WTC11 (cell line): ENCODE results near the gene RSPO4. TPM values are rescaled to one million over a fixed set of nuclear protein-coding genes. Genes with fewer than 3 reads are reported as not detected.

Source experiments
- ATAC-seq: fragments of 200-7000 bp; cut with Tn5 transposase; 2 replicates; pipeline ENCODE4 v1.10.0; 2021; ENCODE audit warnings: mild to moderate bottlenecking, moderate library complexity
- CTCF ChIA-PET: fragments of 300-600 bp; sonication (Branson Sonifier 250); formaldehyde crosslinking; loops from one replicate; lab custom pipeline; 2021; ENCODE audit warnings: antibody characterized with exemption; lab: Charles Lee
- POLR2A ChIA-PET: fragments of 350-600 bp; sonication (Branson Sonifier 250); formaldehyde crosslinking; loops from one replicate; lab custom pipeline; 2021; ENCODE audit warnings: antibody characterized with exemption; lab: Charles Lee
- DNase-seq: peaks from one replicate; pipeline ENCODE4 v3.0.0; 2021; ENCODE audit warnings: low spot score
- H3K27ac Mint-ChIP-seq: 2 replicates; pipeline ENCODE4 v1.8.0; 2021; ENCODE audit warnings: mixed read lengths
- H3K27me3 Mint-ChIP-seq: 2 replicates; pipeline ENCODE4 v1.8.0; 2021; ENCODE audit warnings: low read depth, mild to moderate bottlenecking, moderate library complexity, mixed read lengths
- H3K36me3 Mint-ChIP-seq: 2 replicates; pipeline ENCODE4 v1.8.0; 2021; ENCODE audit warnings: mixed read lengths
- H3K4me1 Mint-ChIP-seq: 2 replicates; pipeline ENCODE4 v1.8.0; 2022; ENCODE audit warnings: mixed read lengths
- H3K4me3 Mint-ChIP-seq: 2 replicates; pipeline ENCODE4 v1.8.0; 2021; ENCODE audit warnings: mild to moderate bottlenecking, moderate library complexity, mixed read lengths
- H3K9me3 Mint-ChIP-seq: 2 replicates; pipeline ENCODE4 v1.8.0; 2021; ENCODE audit warnings: mixed read lengths
- FOXJ3 ChIP-seq: sonication (generic); formaldehyde crosslinking; IDR thresholded peaks from 2 replicates; pipeline ENCODE4 v1.9.0; 2021; ENCODE audit warnings: missing genetic modification reagents, mild to moderate bottlenecking, borderline replicate concordance
- FOXP4 ChIP-seq: sonication (generic); formaldehyde crosslinking; IDR thresholded peaks from 2 replicates; pipeline ENCODE4 v1.8.0; 2022; ENCODE audit warnings: mild to moderate bottlenecking, missing genetic modification reagents
- NR1H2 ChIP-seq: sonication (generic); formaldehyde crosslinking; IDR thresholded peaks from 2 replicates; pipeline ENCODE4 v1.9.0; 2021; ENCODE audit warnings: mild to moderate bottlenecking, moderate library complexity, missing genetic modification reagents
- NR2C2 ChIP-seq: sonication (generic); formaldehyde crosslinking; IDR thresholded peaks from 2 replicates; pipeline ENCODE4 v1.8.0; 2022; ENCODE audit warnings: mild to moderate bottlenecking, missing genetic modification reagents
- NR3C1 ChIP-seq: sonication (generic); formaldehyde crosslinking; conservative IDR thresholded peaks from 2 replicates; pipeline ENCODE4 v1.8.1; 2023; ENCODE audit warnings: low read depth, mild to moderate bottlenecking, missing genetic modification reagents
- PRRX2 ChIP-seq: fragments of 250-450 bp; sonication (Bioruptor Pico); IDR thresholded peaks from 2 replicates; pipeline ENCODE4 v1.8.0; 2021; ENCODE audit warnings: mild to moderate bottlenecking
- SMAD4 ChIP-seq: sonication (generic); formaldehyde crosslinking; IDR thresholded peaks from 2 replicates; pipeline ENCODE4 v1.8.0; 2022; ENCODE audit warnings: mild to moderate bottlenecking, missing genetic modification reagents
- SP1 ChIP-seq: sonication (generic); formaldehyde crosslinking; conservative IDR thresholded peaks from 2 replicates; pipeline ENCODE4 v1.8.1; 2022; ENCODE audit warnings: missing genetic modification reagents
- TCF7 ChIP-seq: sonication (generic); formaldehyde crosslinking; IDR thresholded peaks from 2 replicates; pipeline ENCODE4 v1.8.0; 2022; ENCODE audit warnings: mild to moderate bottlenecking, low read depth, missing genetic modification reagents, moderate library complexity
- TEAD4 ChIP-seq: sonication (generic); formaldehyde crosslinking; IDR thresholded peaks from 2 replicates; pipeline ENCODE4 v1.8.0; 2022; ENCODE audit warnings: mild to moderate bottlenecking, missing genetic modification reagents
- ZBTB21 ChIP-seq: sonication (generic); formaldehyde crosslinking; IDR thresholded peaks from 2 replicates; pipeline ENCODE4 v1.8.1; 2023; ENCODE audit warnings: mild to moderate bottlenecking, missing genetic modification reagents, borderline replicate concordance
- total RNA-seq: library from RNA; stranded (reverse); gene quantifications from 3 replicates; pipeline ENCODE4 v1.2.3, GENCODE V29; 2021
- TF ChIP-seq, protein P1 (sequence below): sonication (generic); formaldehyde crosslinking; IDR thresholded peaks from 2 replicates; pipeline ENCODE4 v1.8.1; 2023; ENCODE audit warnings: mild to moderate bottlenecking, moderate library complexity, missing genetic modification reagents
- TF ChIP-seq, protein P2 (sequence below): sonication (generic); formaldehyde crosslinking; conservative IDR thresholded peaks from 2 replicates; pipeline ENCODE4 v1.8.1; 2023; ENCODE audit warnings: mild to moderate bottlenecking, low read depth, missing genetic modification reagents, moderate library complexity
- TF ChIP-seq, protein P3 (sequence below): sonication (generic); formaldehyde crosslinking; IDR thresholded peaks from 2 replicates; pipeline ENCODE4 v1.8.1; 2023; ENCODE audit warnings: mild to moderate bottlenecking, missing genetic modification reagents, moderate library complexity
- TF ChIP-seq, protein P4 (sequence below): sonication (generic); formaldehyde crosslinking; IDR thresholded peaks from 2 replicates; pipeline ENCODE4 v1.8.0; 2022; ENCODE audit warnings: mild to moderate bottlenecking, missing genetic modification reagents
- TF ChIP-seq, protein P5 (sequence below): sonication (generic); formaldehyde crosslinking; IDR thresholded peaks from 2 replicates; pipeline ENCODE4 v1.8.1; 2023; ENCODE audit warnings: mild to moderate bottlenecking, missing genetic modification reagents
- TF ChIP-seq, protein P6 (sequence below): fragments of 250-450 bp; sonication (Bioruptor Pico); IDR thresholded peaks from 2 replicates; pipeline ENCODE4 v1.9.0; 2021; ENCODE audit warnings: mild to moderate bottlenecking, borderline replicate concordance
- TF ChIP-seq, protein P7 (sequence below): fragments of 250-450 bp; sonication (Bioruptor Pico); IDR thresholded peaks from 2 replicates; pipeline ENCODE4 v1.9.0; 2021; ENCODE audit warnings: moderate library complexity, mild to moderate bottlenecking, inconsistent platforms, borderline replicate concordance

Gene RSPO4
- total RNA-seq, 1 experiment from 2014 or later, result 4.5 TPM

DNA sequence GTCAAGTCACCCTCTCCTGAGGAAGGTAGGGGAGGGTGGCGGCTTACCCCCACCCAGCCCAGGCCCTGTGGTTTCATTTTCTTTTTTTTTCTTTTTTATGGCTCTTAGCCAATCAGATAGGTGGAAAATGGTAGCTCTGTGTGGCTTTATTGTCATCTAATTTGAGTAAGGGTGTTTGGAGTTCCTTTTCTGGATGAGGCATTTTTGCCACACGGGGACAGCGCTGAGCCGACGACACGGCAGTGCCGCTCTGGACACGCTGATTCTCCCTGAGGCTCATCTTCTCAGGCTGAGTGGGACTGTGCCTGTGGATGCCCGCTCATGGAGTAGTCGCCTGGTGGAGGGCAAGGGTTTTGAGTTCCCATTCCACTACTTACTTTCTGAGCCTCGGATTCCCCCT is 48.4 kb downstream of the RSPO4 start:
- no peak overlapping the region for H3K4me3 Mint-ChIP-seq
- CTCF ChIA-PET, result interaction anchor here (0.6 to 6.9 kb wide), 10 partner anchors 10 to 399 kb away, joined by 3 to 71 read pairs (median 4); partner anchors contain the start of genes ANGPT4 and FAM110A

GRCh38 chr20:952196-952795 is 49.8 kb downstream of the RSPO4 start:
- Mint-ChIP-seq H3K9me3 (no peaks in the 10 kb centered on the region), H3K4me1 (no peaks in the 10 kb centered on the region), H3K27me3 (peaks cover 9% of the 10 kb centered on the region), H3K27ac (no peak overlapping the region), H3K4me3 (no peak overlapping the region), H3K36me3 (no peaks in the 10 kb centered on the region)
- CTCF ChIA-PET, result interaction anchor here (1.1 to 2.0 kb wide), 3 partner anchors 41 to 261 kb away, joined by 3 to 5 read pairs (median 3); no protein-coding TSS in a partner anchor
- DNase-seq (no peak), ATAC-seq (no peak)
- POLR2A ChIA-PET, result no interaction called here
- TF ChIP-seq NR3C1 (CRISPR knock-in tag) (no peak), SP1 (CRISPR knock-in tag) (no peak), TCF7 (CRISPR knock-in tag) (no peak), FOXP4 (CRISPR knock-in tag) (no peak)
- TF ChIP-seq, protein P1, sequence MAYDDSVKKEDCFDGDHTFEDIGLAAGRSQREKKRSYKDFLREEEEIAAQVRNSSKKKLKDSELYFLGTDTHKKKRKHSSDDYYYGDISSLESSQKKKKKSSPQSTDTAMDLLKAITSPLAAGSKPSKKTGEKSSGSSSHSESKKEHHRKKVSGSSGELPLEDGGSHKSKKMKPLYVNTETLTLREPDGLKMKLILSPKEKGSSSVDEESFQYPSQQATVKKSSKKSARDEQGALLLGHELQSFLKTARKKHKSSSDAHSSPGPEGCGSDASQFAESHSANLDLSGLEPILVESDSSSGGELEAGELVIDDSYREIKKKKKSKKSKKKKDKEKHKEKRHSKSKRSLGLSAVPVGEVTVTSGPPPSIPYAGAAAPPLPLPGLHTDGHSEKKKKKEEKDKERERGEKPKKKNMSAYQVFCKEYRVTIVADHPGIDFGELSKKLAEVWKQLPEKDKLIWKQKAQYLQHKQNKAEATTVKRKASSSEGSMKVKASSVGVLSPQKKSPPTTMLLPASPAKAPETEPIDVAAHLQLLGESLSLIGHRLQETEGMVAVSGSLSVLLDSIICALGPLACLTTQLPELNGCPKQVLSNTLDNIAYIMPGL (CRISPR knock-in tag), result no peak
- TF ChIP-seq, protein P2, sequence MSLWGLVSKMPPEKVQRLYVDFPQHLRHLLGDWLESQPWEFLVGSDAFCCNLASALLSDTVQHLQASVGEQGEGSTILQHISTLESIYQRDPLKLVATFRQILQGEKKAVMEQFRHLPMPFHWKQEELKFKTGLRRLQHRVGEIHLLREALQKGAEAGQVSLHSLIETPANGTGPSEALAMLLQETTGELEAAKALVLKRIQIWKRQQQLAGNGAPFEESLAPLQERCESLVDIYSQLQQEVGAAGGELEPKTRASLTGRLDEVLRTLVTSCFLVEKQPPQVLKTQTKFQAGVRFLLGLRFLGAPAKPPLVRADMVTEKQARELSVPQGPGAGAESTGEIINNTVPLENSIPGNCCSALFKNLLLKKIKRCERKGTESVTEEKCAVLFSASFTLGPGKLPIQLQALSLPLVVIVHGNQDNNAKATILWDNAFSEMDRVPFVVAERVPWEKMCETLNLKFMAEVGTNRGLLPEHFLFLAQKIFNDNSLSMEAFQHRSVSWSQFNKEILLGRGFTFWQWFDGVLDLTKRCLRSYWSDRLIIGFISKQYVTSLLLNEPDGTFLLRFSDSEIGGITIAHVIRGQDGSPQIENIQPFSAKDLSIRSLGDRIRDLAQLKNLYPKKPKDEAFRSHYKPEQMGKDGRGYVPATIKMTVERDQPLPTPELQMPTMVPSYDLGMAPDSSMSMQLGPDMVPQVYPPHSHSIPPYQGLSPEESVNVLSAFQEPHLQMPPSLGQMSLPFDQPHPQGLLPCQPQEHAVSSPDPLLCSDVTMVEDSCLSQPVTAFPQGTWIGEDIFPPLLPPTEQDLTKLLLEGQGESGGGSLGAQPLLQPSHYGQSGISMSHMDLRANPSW (CRISPR knock-in tag), result no peak

More for the DNA sequence above, 48.4 kb downstream of the RSPO4 start:
- no peak for TF ChIP-seq FOXJ3
- TF ChIP-seq, protein P3, sequence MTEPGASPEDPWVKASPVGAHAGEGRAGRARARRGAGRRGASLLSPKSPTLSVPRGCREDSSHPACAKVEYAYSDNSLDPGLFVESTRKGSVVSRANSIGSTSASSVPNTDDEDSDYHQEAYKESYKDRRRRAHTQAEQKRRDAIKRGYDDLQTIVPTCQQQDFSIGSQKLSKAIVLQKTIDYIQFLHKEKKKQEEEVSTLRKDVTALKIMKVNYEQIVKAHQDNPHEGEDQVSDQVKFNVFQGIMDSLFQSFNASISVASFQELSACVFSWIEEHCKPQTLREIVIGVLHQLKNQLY (CRISPR knock-in tag), result no peak
- TF ChIP-seq NR1H2 (CRISPR knock-in tag), result no peak
- TF ChIP-seq TEAD4 (CRISPR knock-in tag), result no peak
- TF ChIP-seq, protein P4, sequence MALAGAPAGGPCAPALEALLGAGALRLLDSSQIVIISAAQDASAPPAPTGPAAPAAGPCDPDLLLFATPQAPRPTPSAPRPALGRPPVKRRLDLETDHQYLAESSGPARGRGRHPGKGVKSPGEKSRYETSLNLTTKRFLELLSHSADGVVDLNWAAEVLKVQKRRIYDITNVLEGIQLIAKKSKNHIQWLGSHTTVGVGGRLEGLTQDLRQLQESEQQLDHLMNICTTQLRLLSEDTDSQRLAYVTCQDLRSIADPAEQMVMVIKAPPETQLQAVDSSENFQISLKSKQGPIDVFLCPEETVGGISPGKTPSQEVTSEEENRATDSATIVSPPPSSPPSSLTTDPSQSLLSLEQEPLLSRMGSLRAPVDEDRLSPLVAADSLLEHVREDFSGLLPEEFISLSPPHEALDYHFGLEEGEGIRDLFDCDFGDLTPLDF, result no peak
- TF ChIP-seq ZBTB21 (CRISPR knock-in tag), result no peak
- TF ChIP-seq SMAD4, result no peak
- TF ChIP-seq NR2C2 (CRISPR knock-in tag), result no peak
- no peak for TF ChIP-seq PRRX2
- TF ChIP-seq, protein P5, sequence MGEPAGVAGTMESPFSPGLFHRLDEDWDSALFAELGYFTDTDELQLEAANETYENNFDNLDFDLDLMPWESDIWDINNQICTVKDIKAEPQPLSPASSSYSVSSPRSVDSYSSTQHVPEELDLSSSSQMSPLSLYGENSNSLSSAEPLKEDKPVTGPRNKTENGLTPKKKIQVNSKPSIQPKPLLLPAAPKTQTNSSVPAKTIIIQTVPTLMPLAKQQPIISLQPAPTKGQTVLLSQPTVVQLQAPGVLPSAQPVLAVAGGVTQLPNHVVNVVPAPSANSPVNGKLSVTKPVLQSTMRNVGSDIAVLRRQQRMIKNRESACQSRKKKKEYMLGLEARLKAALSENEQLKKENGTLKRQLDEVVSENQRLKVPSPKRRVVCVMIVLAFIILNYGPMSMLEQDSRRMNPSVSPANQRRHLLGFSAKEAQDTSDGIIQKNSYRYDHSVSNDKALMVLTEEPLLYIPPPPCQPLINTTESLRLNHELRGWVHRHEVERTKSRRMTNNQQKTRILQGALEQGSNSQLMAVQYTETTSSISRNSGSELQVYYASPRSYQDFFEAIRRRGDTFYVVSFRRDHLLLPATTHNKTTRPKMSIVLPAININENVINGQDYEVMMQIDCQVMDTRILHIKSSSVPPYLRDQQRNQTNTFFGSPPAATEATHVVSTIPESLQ, result no peak
- TF ChIP-seq, protein P6, sequence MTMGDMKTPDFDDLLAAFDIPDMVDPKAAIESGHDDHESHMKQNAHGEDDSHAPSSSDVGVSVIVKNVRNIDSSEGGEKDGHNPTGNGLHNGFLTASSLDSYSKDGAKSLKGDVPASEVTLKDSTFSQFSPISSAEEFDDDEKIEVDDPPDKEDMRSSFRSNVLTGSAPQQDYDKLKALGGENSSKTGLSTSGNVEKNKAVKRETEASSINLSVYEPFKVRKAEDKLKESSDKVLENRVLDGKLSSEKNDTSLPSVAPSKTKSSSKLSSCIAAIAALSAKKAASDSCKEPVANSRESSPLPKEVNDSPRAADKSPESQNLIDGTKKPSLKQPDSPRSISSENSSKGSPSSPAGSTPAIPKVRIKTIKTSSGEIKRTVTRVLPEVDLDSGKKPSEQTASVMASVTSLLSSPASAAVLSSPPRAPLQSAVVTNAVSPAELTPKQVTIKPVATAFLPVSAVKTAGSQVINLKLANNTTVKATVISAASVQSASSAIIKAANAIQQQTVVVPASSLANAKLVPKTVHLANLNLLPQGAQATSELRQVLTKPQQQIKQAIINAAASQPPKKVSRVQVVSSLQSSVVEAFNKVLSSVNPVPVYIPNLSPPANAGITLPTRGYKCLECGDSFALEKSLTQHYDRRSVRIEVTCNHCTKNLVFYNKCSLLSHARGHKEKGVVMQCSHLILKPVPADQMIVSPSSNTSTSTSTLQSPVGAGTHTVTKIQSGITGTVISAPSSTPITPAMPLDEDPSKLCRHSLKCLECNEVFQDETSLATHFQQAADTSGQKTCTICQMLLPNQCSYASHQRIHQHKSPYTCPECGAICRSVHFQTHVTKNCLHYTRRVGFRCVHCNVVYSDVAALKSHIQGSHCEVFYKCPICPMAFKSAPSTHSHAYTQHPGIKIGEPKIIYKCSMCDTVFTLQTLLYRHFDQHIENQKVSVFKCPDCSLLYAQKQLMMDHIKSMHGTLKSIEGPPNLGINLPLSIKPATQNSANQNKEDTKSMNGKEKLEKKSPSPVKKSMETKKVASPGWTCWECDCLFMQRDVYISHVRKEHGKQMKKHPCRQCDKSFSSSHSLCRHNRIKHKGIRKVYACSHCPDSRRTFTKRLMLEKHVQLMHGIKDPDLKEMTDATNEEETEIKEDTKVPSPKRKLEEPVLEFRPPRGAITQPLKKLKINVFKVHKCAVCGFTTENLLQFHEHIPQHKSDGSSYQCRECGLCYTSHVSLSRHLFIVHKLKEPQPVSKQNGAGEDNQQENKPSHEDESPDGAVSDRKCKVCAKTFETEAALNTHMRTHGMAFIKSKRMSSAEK, result no peak
- TF ChIP-seq, protein P7, sequence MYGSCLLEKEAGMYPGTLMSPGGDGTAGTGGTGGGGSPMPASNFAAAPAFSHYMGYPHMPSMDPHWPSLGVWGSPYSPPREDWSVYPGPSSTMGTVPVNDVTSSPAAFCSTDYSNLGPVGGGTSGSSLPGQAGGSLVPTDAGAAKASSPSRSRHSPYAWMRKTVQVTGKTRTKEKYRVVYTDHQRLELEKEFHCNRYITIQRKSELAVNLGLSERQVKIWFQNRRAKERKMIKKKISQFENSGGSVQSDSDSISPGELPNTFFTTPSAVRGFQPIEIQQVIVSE (CRISPR knock-in tag), result no peak
- Mint-ChIP-seq H3K9me3 (no peaks in the 10 kb centered on the region), H3K4me1 (peaks cover 2% of the 10 kb centered on the region; the same call in 1 of the 2 replicates), H3K36me3 (no peaks in the 10 kb centered on the region), H3K27ac (no peak overlapping the region), H3K27me3 (peaks cover 9% of the 10 kb centered on the region)
- POLR2A ChIA-PET, result no interaction called here
- ATAC-seq (peak; percentile 38), DNase-seq (peak; percentile 46)
